HCT116 (cell line): ENCODE results near the gene C19orf18. TPM values are rescaled to one million over a fixed set of nuclear protein-coding genes. Genes with fewer than 3 reads are reported as not detected.

Experiments
- ATAC-seq: fragments of 200-7000 bp; cut with Tn5 transposase; 2 replicates; pipeline ENCODE4 v1.9.1; 2020; ENCODE audit warnings: mild to moderate bottlenecking, moderate library complexity
- BruUV-seq: library from RNA; stranded (reverse); fragments of 400-500 nt; replicated peaks from 2 replicates; lab custom pipeline; 2021; lab: Mats Ljungman, UMichigan
- CTCF ChIA-PET: fragments of 300-600 bp; sonication (Branson Sonifier 250); formaldehyde crosslinking; loops from one replicate; lab custom pipeline; 2021; ENCODE audit warnings: antibody characterized with exemption; lab: Charles Lee
- POLR2A ChIA-PET: fragments of 300-600, 350-600 bp; sonication (Branson Sonifier 250); formaldehyde crosslinking; loops from one replicate; lab custom pipeline; 2021; ENCODE audit warnings: antibody characterized with exemption; lab: Charles Lee
- RAD21 ChIA-PET, 2 experiments: fragments of 300-600 bp; sonication (Branson Sonifier 250); formaldehyde crosslinking; loops; one replicate each; lab custom pipeline; 2023; ENCODE audit warnings: low total read pairs in 2 of 2; ENCODE audit not compliant: uncharacterized antibody in 2 of 2, unreplicated experiment in 2 of 2, low non-redundant PET in 1 of 2; lab: Charles Lee
- DNase-seq: peaks from one replicate; pipeline ENCODE4 v3.0.0-alpha.2; 2010; ENCODE audit warnings: low read depth, low spot score
- H2AFZ ChIP-seq: fragments of 200-600 bp; shearing (Covaris generic), sonication (generic); 2 replicates; pipeline ENCODE4 v1.6.1; 2017; ENCODE audit warnings: low read depth, mixed run types, mixed read lengths, antibody characterized with exemption, low read length; ENCODE audit not compliant: poor library complexity, severe bottlenecking
- H3K27ac ChIP-seq: 2 replicates; pipeline ENCODE4 v1.5.1; 2012; ENCODE audit warnings: low read depth, low read length
- H3K27me3 ChIP-seq: fragments of 200-600 bp; sonication (generic); 2 replicates; pipeline ENCODE4 v1.6.1; 2016; ENCODE audit warnings: mixed run types, low read length, mixed read lengths; ENCODE audit not compliant: insufficient read depth
- H3K36me3 ChIP-seq, 2 experiments: fragments of 200-500 bp in 1 of 2; fragments of 200-600 bp in 1 of 2; sonication (Bioruptor generic) in 1 of 2; sonication (generic) in 1 of 2; 2 replicates each; pipeline versions ENCODE4 v1.5.1 to v1.6.1; 2014 to 2016; ENCODE audit warnings: low read length in 2 of 2, inconsistent platforms in 1 of 2, mixed read lengths in 1 of 2, mixed run types in 1 of 2; ENCODE audit not compliant: insufficient read depth in 2 of 2, control insufficient read depth in 1 of 2
- H3K4me1 ChIP-seq, 2 experiments: fragments of 200-600 bp in 1 of 2; sonication (generic) in 1 of 2; 2 replicates each; pipeline versions ENCODE4 v1.5.1 to v1.6.1; 2012 to 2017; ENCODE audit warnings: low read length in 2 of 2, inconsistent platforms in 1 of 2, mild to moderate bottlenecking in 1 of 2, mixed read lengths in 1 of 2, mixed run types in 1 of 2, moderate library complexity in 1 of 2; ENCODE audit not compliant: insufficient read depth in 2 of 2, control insufficient read depth in 1 of 2
- H3K4me2 ChIP-seq: fragments of 200-600 bp; sonication (generic); 2 replicates; pipeline ENCODE4 v1.6.1; 2017; ENCODE audit warnings: mixed run types, low read length, mixed read lengths
- H3K4me3 ChIP-seq, 2 experiments: fragments of 200-600 bp in 1 of 2; sonication (generic) in 1 of 2; replicated peaks in 1 of 2; 2 replicates each; pipeline ENCODE4 v1.5.1; 2011 to 2016; ENCODE audit warnings: low read length in 2 of 2, control low read depth in 1 of 2, low read depth in 1 of 2, mild to moderate bottlenecking in 1 of 2, mixed read lengths in 1 of 2, mixed run types in 1 of 2
- H3K79me2 ChIP-seq: fragments of 200-600 bp; sonication (generic); 2 replicates; pipeline ENCODE4 v1.6.1; 2017; ENCODE audit warnings: mild to moderate bottlenecking, mixed run types, low read length, moderate library complexity, mixed read lengths; ENCODE audit not compliant: insufficient read depth
- H3K9ac ChIP-seq: fragments of 200-600 bp; sonication (generic); 2 replicates; pipeline ENCODE4 v1.6.1; 2016; ENCODE audit warnings: low read length, mixed read lengths
- H3K9me2 ChIP-seq: fragments of 200-600 bp; sonication (generic), shearing (Covaris generic); 2 replicates; pipeline ENCODE4 v1.6.1; 2017; ENCODE audit warnings: mixed run types, mild to moderate bottlenecking, moderate library complexity; ENCODE audit not compliant: insufficient read depth
- H3K9me3 ChIP-seq, 2 experiments: fragments of 200-500 bp in 1 of 2; fragments of 200-600 bp in 1 of 2; sonication (Bioruptor generic) in 1 of 2; sonication (generic) in 1 of 2; 2 replicates each; pipeline ENCODE4 v1.6.1; 2014 to 2017; ENCODE audit warnings: low read length in 2 of 2, mixed read lengths in 2 of 2, inconsistent platforms in 1 of 2, low read depth in 1 of 2, mild to moderate bottlenecking in 1 of 2, mixed run types in 1 of 2, moderate library complexity in 1 of 2; ENCODE audit not compliant: control insufficient read depth in 1 of 2, insufficient read depth in 1 of 2
- H4K20me1 ChIP-seq: fragments of 200-600 bp; sonication (generic), shearing (Covaris generic); 2 replicates; pipeline ENCODE4 v1.6.1; 2017; ENCODE audit warnings: mixed run types, mild to moderate bottlenecking, moderate library complexity; ENCODE audit not compliant: insufficient read depth
- EZH2phosphoT487 ChIP-seq: fragments of 200-600 bp; IDR thresholded peaks from 2 replicates; pipeline ENCODE4 v1.6.1; 2018; ENCODE audit warnings: antibody characterized with exemption, borderline replicate concordance
- POLR2A ChIP-seq: IDR thresholded peaks from 2 replicates; pipeline ENCODE4 v1.7.0; 2011; ENCODE audit warnings: borderline replicate concordance; ENCODE audit not compliant: insufficient read depth, insufficient read length; ENCODE audit errors: extremely low read depth
- RAD21 ChIP-seq: IDR thresholded peaks from 2 replicates; pipeline ENCODE4 v1.6.1; 2012; ENCODE audit warnings: low read depth, mild to moderate bottlenecking
- SIN3A ChIP-seq: IDR thresholded peaks from 2 replicates; pipeline ENCODE4 v1.6.1; 2012; ENCODE audit warnings: low read depth
- SP1 ChIP-seq: IDR thresholded peaks from 2 replicates; pipeline ENCODE4 v1.6.1; 2012; ENCODE audit warnings: low read depth
- SRF ChIP-seq: IDR thresholded peaks from 2 replicates; pipeline ENCODE4 v1.6.1; 2012; ENCODE audit warnings: low read depth
- TCF7L2 ChIP-seq: IDR thresholded peaks from 2 replicates; pipeline ENCODE4 v1.7.0; 2011; ENCODE audit warnings: borderline replicate concordance, inconsistent platforms; ENCODE audit not compliant: insufficient read depth, insufficient read length; ENCODE audit errors: extremely low read depth
- YY1 ChIP-seq: IDR thresholded peaks from 2 replicates; pipeline ENCODE4 v1.6.1; 2011; ENCODE audit warnings: low read length, low read depth, moderate library complexity, mild to moderate bottlenecking; ENCODE audit not compliant: insufficient replicate concordance; ENCODE audit errors: extremely low read depth
- ZFX ChIP-seq: fragments of 450-650 bp; IDR thresholded peaks from 2 replicates; pipeline ENCODE4 v1.6.1; 2017
- intact Hi-C: fragments of 100-400 bp; cut with micrococcal nuclease; formaldehyde crosslinking; loops from 2 replicates; pipeline ENCODE4 v1.10.0; 2022
- total RNA-seq: library from RNA; stranded (reverse); gene quantifications from one replicate; pipeline ENCODE4 v1.2.1, GENCODE V29; 2021; ENCODE audit not compliant: unreplicated experiment
- TF ChIP-seq, protein P1 (sequence below): IDR thresholded peaks from 2 replicates; pipeline ENCODE4 v1.6.1; 2012
- TF ChIP-seq, protein P2 (sequence below), 3 experiments: fragments of 200-600 bp in 1 of 3; sonication (generic) in 1 of 3; IDR thresholded peaks in 2 of 3; conservative IDR thresholded peaks in 1 of 3; 2 replicates each; pipeline ENCODE4 v1.5.1; 2012 to 2017; ENCODE audit warnings: low read depth in 2 of 3, low read length in 2 of 3, antibody characterized with exemption in 1 of 3, borderline replicate concordance in 1 of 3, control low read depth in 1 of 3, mild to moderate bottlenecking in 1 of 3, mixed read lengths in 1 of 3, mixed run types in 1 of 3, moderate library complexity in 1 of 3; ENCODE audit not compliant: insufficient read depth in 1 of 3

C19orf18 gene
- total RNA-seq, 1 experiment from 2014 or later: not detected

DNA sequence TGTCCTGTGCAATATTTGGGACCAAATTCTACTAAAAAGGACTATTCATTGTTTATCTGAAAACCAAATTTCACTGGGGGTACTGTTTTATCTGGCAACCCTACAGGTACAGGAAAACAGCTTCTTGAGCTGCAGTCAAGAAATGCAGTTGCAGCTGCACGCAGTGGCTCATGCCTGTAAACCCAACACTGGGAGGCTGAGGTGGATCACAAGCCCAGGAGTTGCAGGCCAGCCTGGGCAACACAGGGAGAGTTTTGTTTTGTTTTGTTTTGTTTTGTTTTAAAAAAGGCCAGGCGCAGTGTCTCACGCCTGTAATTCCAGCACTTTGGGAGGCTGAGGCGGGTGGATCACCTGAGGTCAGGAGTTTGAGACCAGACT lies 47.9 kb upstream of the C19orf18 start:
- no peak overlapping the region for H2AFZ ChIP-seq
- DNase-seq (no peak), ATAC-seq (no peak)
- H3K27ac ChIP-seq: no peak overlapping the region
- H3K4me1 ChIP-seq: no peaks in the 10 kb centered on the region
- intact Hi-C loops: no loop called here
- no peaks in the 10 kb centered on the region for H4K20me1 ChIP-seq
- no peak overlapping the region for H3K4me2 ChIP-seq
- ChIA-PET RAD21 (no interaction called here), POLR2A (no interaction called here), CTCF (no interaction called here)
- H3K4me3 ChIP-seq: no peak overlapping the region
- no TSS peak for BruUV-seq
- H3K79me2 ChIP-seq: no peaks in the 10 kb centered on the region
- H3K27me3 ChIP-seq: no peaks in the 10 kb centered on the region
- H3K9ac ChIP-seq: no peak overlapping the region
- no peaks in the 10 kb centered on the region for H3K9me2 ChIP-seq
- no peak for TF ChIP-seq SRF
- peaks cover 3 to 10% of the 10 kb centered on the region in 2 experiments; a peak in 2 of 4 replicates for H3K9me3 ChIP-seq
- no peaks in the 10 kb centered on the region for H3K36me3 ChIP-seq

DNA sequence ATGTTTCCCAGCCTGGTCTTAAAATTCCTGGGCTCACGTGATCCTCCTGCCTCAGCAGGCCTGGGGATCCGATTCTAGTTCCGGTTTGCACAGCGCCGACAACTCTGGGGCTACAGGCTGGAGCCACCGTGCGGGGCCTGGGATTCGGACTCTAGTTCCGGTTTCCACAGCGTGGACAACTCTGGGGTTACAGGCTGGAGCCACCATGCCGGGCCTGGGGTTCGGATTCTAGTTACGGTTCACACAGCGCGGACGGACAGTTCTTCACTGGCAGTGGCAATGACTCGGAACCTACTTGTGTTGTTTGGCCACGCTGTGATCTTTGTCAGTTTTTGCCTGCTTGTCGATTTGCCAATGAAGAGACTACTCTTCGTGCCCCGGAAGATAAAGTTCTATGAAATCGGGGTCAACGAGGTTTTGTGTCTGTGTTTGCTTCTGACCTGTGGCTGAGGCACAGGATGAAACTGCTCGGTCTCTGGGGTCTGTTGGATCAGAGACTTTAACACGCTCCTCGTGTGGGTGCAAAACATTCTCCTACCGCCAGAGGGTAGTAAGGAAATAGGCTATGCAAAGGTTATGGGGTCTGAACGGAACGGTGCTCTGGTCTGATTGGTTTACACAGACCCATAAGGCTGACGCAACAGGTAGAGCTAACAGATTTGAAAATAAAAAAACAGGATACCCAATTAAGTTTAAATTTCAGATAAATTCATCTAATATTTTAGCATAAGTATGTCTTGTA lies 47.4 kb upstream of the C19orf18 start:
- peaks cover 3 to 10% of the 10 kb centered on the region in 2 experiments; a peak in 2 of 4 replicates for H3K9me3 ChIP-seq
- H3K27ac ChIP-seq: no peak overlapping the region
- CTCF ChIA-PET: no interaction called here
- H3K9me2 ChIP-seq: no peaks in the 10 kb centered on the region
- ATAC-seq (no peak), DNase-seq (no peak)
- no peak overlapping the region for H3K4me3 ChIP-seq
- no peaks in the 10 kb centered on the region for H4K20me1 ChIP-seq
- no peak overlapping the region for H2AFZ ChIP-seq
- no peak overlapping the region for H3K4me2 ChIP-seq
- no peaks in the 10 kb centered on the region for H3K4me1 ChIP-seq
- no peaks in the 10 kb centered on the region for H3K79me2 ChIP-seq
- no TSS peak for BruUV-seq
- intact Hi-C loops: no loop called here
- no peak overlapping the region for H3K9ac ChIP-seq
- RAD21 ChIA-PET: no interaction called here
- H3K36me3 ChIP-seq: no peaks in the 10 kb centered on the region
- POLR2A ChIA-PET: no interaction called here
- no peaks in the 10 kb centered on the region for H3K27me3 ChIP-seq
- TF ChIP-seq, protein P1, sequence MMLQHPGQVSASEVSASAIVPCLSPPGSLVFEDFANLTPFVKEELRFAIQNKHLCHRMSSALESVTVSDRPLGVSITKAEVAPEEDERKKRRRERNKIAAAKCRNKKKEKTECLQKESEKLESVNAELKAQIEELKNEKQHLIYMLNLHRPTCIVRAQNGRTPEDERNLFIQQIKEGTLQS: no peak
- no peak for TF ChIP-seq ZFX
- TF ChIP-seq RAD21: peak; percentile 15; the same call in 1 of the 2 replicates
- TF ChIP-seq POLR2A: no peak
- no peak for TF ChIP-seq SP1
- TF ChIP-seq YY1: no peak
- TF ChIP-seq, protein P2, sequence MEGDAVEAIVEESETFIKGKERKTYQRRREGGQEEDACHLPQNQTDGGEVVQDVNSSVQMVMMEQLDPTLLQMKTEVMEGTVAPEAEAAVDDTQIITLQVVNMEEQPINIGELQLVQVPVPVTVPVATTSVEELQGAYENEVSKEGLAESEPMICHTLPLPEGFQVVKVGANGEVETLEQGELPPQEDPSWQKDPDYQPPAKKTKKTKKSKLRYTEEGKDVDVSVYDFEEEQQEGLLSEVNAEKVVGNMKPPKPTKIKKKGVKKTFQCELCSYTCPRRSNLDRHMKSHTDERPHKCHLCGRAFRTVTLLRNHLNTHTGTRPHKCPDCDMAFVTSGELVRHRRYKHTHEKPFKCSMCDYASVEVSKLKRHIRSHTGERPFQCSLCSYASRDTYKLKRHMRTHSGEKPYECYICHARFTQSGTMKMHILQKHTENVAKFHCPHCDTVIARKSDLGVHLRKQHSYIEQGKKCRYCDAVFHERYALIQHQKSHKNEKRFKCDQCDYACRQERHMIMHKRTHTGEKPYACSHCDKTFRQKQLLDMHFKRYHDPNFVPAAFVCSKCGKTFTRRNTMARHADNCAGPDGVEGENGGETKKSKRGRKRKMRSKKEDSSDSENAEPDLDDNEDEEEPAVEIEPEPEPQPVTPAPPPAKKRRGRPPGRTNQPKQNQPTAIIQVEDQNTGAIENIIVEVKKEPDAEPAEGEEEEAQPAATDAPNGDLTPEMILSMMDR (IDR thresholded peaks at IDR 0.05 in 2 of 3, conservative IDR thresholded peaks at IDR 0.05 in 1 of 3; ENCODE audit: borderline replicate concordance in 1 of 3, insufficient read depth in 1 of 3, low read depth in 2 of 3, low read length in 2 of 3): 0 out of 6 replicates have a peak, but pooled peaks of 1 of the 3 experiments have one; percentile 9
- TF ChIP-seq EZH2phosphoT487: no peak
- TF ChIP-seq SIN3A: no peak
- no peak for TF ChIP-seq SRF
- no peak for TF ChIP-seq TCF7L2
- TF ChIP-seq, all 23 proteins: peak for 2
